Loucy (cell line): Measurements from ENCODE around the gene RFFL.

Experiments used
- H2AFZ ChIP-seq: fragments of 200-600 bp; sonication (generic); 2 replicates; pipeline ENCODE4 v1.6.0; 2016; ENCODE audit warnings: antibody characterized with exemption, mild to moderate bottlenecking, low read length, moderate library complexity
- H3F3A ChIP-seq: fragments of 200-600 bp; 2 replicates; pipeline ENCODE4 v1.6.0; 2016; ENCODE audit warnings: antibody characterized with exemption, low read depth, mild to moderate bottlenecking
- H3K27me3 ChIP-seq: fragments of 200-600 bp; sonication (generic); 2 replicates; pipeline ENCODE4 v1.6.1; 2014; ENCODE audit warnings: low read length, mild to moderate bottlenecking; ENCODE audit not compliant: insufficient read depth, poor library complexity, severe bottlenecking
- H3K36me3 ChIP-seq: fragments of 200-600 bp; sonication (generic); 2 replicates; pipeline ENCODE4 v1.6.1; 2016; ENCODE audit warnings: low read length; ENCODE audit not compliant: insufficient read depth
- H3K4me1 ChIP-seq: fragments of 200-600 bp; sonication (generic); 2 replicates; pipeline ENCODE4 v1.5.1; 2014; ENCODE audit warnings: low read length, mild to moderate bottlenecking; ENCODE audit not compliant: insufficient read depth, poor library complexity, severe bottlenecking
- H3K4me2 ChIP-seq: fragments of 200-600 bp; sonication (generic); 2 replicates; pipeline ENCODE4 v1.6.0; 2014; ENCODE audit warnings: antibody characterized with exemption, low read length, low read depth, mild to moderate bottlenecking; ENCODE audit not compliant: poor library complexity, severe bottlenecking
- H3K4me3 ChIP-seq: fragments of 200-600 bp; sonication (generic); 2 replicates; pipeline ENCODE4 v1.5.1; 2014; ENCODE audit warnings: low read length, mild to moderate bottlenecking, mixed read lengths; ENCODE audit not compliant: poor library complexity, severe bottlenecking
- H3K79me2 ChIP-seq: fragments of 200-600 bp; sonication (generic); 2 replicates; pipeline ENCODE4 v1.6.1; 2014; ENCODE audit warnings: low read length; ENCODE audit not compliant: insufficient read depth
- H3K9ac ChIP-seq: fragments of 200-600 bp; sonication (generic); 2 replicates; pipeline ENCODE4 v1.6.0; 2014; ENCODE audit warnings: mild to moderate bottlenecking, low read depth, low read length, moderate library complexity; ENCODE audit not compliant: poor library complexity, severe bottlenecking
- H3K9me2 ChIP-seq: fragments of 200-600 bp; sonication (generic); replicated peaks from 2 replicates; pipeline ENCODE4 v1.6.1; 2016; ENCODE audit warnings: low read depth, low read length, mixed read lengths
- H3K9me3 ChIP-seq: fragments of 200-600 bp; sonication (generic); 2 replicates; pipeline ENCODE4 v1.6.1; 2014; ENCODE audit warnings: mild to moderate bottlenecking, antibody characterized with exemption, low read length, low read depth; ENCODE audit not compliant: insufficient read depth
- H4K20me1 ChIP-seq: fragments of 200-600 bp; sonication (generic); 2 replicates; pipeline ENCODE4 v1.6.0; 2014; ENCODE audit warnings: antibody characterized with exemption, low read length, mild to moderate bottlenecking; ENCODE audit not compliant: insufficient read depth, poor library complexity, severe bottlenecking
- EZH2phosphoT487 ChIP-seq: fragments of 200-600 bp; IDR thresholded peaks from 2 replicates; pipeline ENCODE4 v1.6.1; 2018; ENCODE audit warnings: antibody characterized with exemption, mild to moderate bottlenecking, moderate library complexity, borderline replicate concordance
- TF ChIP-seq, protein P1 (sequence below): fragments of 200-600 bp; sonication (generic); conservative IDR thresholded peaks from 2 replicates; pipeline ENCODE4 v1.5.1; 2014; ENCODE audit warnings: mild to moderate bottlenecking, antibody characterized with exemption, low read length

RFFL gene

DNA sequence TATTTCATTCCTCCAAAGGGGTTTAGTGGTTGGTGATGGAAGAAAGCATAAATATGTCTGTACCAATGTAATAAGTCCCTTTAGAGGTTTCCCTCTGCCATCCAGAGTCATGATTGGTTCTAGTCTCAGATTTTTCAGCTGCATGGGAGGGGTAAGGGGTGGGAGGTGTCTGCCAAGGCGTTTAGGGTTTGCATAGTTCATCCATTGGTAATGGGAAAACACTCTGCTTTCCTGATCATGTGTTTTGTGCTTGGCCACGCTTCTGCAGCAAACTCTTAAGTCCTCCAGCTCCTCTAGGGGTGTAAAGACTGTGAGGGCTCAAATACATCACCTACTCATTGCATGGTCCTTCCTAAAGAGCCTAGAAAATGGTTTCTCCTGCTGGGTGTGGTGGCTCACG, 53.4 kb downstream of the RFFL start:
- no peak overlapping the region for H3K4me3 ChIP-seq
- no peak overlapping the region for H3K4me2 ChIP-seq
- H3K36me3 ChIP-seq: peaks cover 29% of the 10 kb centered on the region; the same call in 1 of the 2 replicates
- H3K4me1 ChIP-seq: no peaks in the 10 kb centered on the region
- H2AFZ ChIP-seq: no peak overlapping the region
- H3K27me3 ChIP-seq: no peaks in the 10 kb centered on the region
- H3F3A ChIP-seq: no peaks in the 10 kb centered on the region
- H3K9ac ChIP-seq: no peak overlapping the region
- H4K20me1 ChIP-seq: no peaks in the 10 kb centered on the region
- TF ChIP-seq, protein P1, sequence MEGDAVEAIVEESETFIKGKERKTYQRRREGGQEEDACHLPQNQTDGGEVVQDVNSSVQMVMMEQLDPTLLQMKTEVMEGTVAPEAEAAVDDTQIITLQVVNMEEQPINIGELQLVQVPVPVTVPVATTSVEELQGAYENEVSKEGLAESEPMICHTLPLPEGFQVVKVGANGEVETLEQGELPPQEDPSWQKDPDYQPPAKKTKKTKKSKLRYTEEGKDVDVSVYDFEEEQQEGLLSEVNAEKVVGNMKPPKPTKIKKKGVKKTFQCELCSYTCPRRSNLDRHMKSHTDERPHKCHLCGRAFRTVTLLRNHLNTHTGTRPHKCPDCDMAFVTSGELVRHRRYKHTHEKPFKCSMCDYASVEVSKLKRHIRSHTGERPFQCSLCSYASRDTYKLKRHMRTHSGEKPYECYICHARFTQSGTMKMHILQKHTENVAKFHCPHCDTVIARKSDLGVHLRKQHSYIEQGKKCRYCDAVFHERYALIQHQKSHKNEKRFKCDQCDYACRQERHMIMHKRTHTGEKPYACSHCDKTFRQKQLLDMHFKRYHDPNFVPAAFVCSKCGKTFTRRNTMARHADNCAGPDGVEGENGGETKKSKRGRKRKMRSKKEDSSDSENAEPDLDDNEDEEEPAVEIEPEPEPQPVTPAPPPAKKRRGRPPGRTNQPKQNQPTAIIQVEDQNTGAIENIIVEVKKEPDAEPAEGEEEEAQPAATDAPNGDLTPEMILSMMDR: no peak
- no peak for TF ChIP-seq EZH2phosphoT487
- H3K79me2 ChIP-seq: no peaks in the 10 kb centered on the region
- H3K9me3 ChIP-seq: no peaks in the 10 kb centered on the region
- H3K9me2 ChIP-seq: no peaks in the 10 kb centered on the region

DNA sequence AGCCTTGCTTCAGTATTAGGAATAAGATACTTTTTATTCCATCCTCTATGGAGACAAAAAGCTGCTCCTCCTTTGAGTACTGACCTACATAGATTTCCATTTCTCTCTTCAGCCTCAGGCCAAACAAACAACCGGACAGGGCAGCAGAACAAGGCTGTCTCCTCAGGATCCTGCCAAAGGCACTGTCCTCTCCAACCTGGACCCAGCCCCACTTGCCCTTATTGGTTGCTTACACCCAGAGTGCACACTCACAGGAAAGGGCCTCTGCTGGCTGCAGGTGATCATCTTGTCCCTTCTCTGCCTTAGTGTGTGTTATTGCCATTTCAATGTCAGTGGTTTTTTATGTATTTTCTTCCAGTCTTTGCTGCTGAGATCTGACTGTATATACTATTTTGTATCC, 56.5 kb downstream of the RFFL start:
- no peak overlapping the region for H3K4me2 ChIP-seq
- no peaks in the 10 kb centered on the region for H4K20me1 ChIP-seq
- no peak overlapping the region for H2AFZ ChIP-seq
- TF ChIP-seq, protein P1: no peak
- TF ChIP-seq EZH2phosphoT487: no peak
- H3K79me2 ChIP-seq: no peaks in the 10 kb centered on the region
- peaks cover 39% of the 10 kb centered on the region; the same call in 1 of the 2 replicates for H3K36me3 ChIP-seq
- no peak overlapping the region for H3K9ac ChIP-seq
- no peaks in the 10 kb centered on the region for H3K9me2 ChIP-seq
- no peak overlapping the region for H3K4me3 ChIP-seq
- H3F3A ChIP-seq: no peaks in the 10 kb centered on the region
- no peaks in the 10 kb centered on the region for H3K4me1 ChIP-seq
- H3K9me3 ChIP-seq: no peaks in the 10 kb centered on the region
- H3K27me3 ChIP-seq: no peaks in the 10 kb centered on the region

DNA sequence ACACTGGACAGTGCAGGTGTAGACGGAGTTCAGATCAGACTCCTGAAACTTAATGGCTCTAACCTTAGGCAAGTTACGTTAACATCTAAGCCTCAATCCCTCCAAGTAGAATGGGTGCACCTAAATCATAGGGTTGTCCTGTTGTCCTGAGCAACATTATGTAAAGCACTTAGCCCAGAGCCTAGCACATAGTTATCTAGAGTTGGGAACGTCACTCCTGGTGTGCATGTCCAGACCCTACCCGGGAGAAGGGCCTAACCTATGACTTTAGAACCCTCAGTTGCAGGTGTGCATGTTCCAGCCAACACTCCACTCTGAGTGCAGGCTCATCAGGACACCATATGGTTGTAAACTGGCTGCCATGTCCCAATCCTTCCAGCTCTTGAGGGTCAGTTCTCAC, 57.2 kb downstream of the RFFL start:
- H3K4me1 ChIP-seq: no peaks in the 10 kb centered on the region
- no peak overlapping the region for H3K4me2 ChIP-seq
- no peaks in the 10 kb centered on the region for H3K79me2 ChIP-seq
- H2AFZ ChIP-seq: no peak overlapping the region
- no peaks in the 10 kb centered on the region for H3F3A ChIP-seq
- H3K9ac ChIP-seq: no peak overlapping the region
- peaks cover 39% of the 10 kb centered on the region; the same call in 1 of the 2 replicates for H3K36me3 ChIP-seq
- no peaks in the 10 kb centered on the region for H3K9me3 ChIP-seq
- H3K9me2 ChIP-seq: no peaks in the 10 kb centered on the region
- H3K4me3 ChIP-seq: no peak overlapping the region
- no peaks in the 10 kb centered on the region for H4K20me1 ChIP-seq
- no peaks in the 10 kb centered on the region for H3K27me3 ChIP-seq
- TF ChIP-seq, protein P1: no peak
- no peak for TF ChIP-seq EZH2phosphoT487
